Mononuclear cell (primary cell): ENCODE data around the gene TNIP1. TPM values are rescaled to one million over a fixed set of nuclear protein-coding genes. Genes with fewer than 3 reads are reported as not detected.

ENCODE experiments used
- H3K27me3 ChIP-seq: 2 replicates; pipeline ENCODE4 v1.6.0; 2011; ENCODE audit warnings: low read length, control low read depth; ENCODE audit not compliant: insufficient read depth
- H3K4me1 ChIP-seq: 2 replicates; pipeline ENCODE4 v1.5.1; 2011; ENCODE audit warnings: mild to moderate bottlenecking, low read length, control low read depth; ENCODE audit not compliant: insufficient read depth
- H3K4me3 ChIP-seq: 2 replicates; pipeline ENCODE4 v1.5.1; 2011; ENCODE audit warnings: mild to moderate bottlenecking, low read length, moderate library complexity
- H3K9me3 ChIP-seq: 2 replicates; pipeline ENCODE4 v1.5.1; 2011; ENCODE audit warnings: low read depth, mild to moderate bottlenecking, control low read depth, low read length
- total RNA-seq: library from RNA; depleted of rRNA; stranded (reverse); fragments of >200 nt; gene quantifications from one replicate; pipeline ENCODE4 v1.2.3, GENCODE V29; 2012

TNIP1 gene
- total RNA-seq, 1 donor = 222 TPM

DNA sequence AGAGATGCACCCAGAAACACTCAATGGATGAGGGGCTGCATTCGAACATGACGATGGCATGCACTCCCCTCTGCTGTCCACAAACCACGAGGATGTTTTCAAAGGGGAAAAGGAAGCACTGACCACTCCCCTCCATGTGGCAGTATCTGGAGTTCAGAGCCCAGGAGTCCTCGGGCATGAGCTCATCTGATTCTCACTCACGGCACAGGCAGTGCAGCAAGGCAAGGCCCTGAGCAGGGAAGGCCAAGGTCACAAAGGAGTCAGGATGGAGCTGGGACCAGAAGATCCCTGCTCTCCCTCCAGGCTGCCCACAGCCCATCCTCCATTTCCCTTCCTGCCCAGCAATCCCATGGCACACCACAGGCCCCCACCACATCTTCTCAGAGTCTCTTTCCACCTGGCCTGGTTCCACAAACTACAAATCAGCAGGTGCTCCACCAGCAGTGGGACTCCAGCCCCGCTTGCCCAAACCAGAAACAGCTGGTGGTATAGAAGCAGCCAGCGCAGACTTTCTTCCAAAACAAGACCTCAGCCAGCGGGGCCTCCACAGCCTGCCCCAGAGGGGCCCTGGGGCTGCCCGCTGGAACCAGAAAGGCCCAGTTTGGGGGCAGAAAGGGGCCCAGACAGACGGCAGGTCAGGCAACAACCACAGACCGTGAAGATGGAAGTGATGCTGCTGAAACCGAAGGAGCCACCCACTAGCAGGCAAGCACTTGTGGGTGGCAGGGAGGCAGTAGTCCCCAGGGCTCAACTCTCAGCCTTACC lies 12.2 kb downstream of the TNIP1 start:
- H3K4me1 ChIP-seq = peaks cover 57% of the 10 kb centered on the region
- H3K9me3 ChIP-seq = no peaks in the 10 kb centered on the region
- H3K4me3 ChIP-seq = no peak overlapping the region
- H3K27me3 ChIP-seq = no peaks in the 10 kb centered on the region

DNA sequence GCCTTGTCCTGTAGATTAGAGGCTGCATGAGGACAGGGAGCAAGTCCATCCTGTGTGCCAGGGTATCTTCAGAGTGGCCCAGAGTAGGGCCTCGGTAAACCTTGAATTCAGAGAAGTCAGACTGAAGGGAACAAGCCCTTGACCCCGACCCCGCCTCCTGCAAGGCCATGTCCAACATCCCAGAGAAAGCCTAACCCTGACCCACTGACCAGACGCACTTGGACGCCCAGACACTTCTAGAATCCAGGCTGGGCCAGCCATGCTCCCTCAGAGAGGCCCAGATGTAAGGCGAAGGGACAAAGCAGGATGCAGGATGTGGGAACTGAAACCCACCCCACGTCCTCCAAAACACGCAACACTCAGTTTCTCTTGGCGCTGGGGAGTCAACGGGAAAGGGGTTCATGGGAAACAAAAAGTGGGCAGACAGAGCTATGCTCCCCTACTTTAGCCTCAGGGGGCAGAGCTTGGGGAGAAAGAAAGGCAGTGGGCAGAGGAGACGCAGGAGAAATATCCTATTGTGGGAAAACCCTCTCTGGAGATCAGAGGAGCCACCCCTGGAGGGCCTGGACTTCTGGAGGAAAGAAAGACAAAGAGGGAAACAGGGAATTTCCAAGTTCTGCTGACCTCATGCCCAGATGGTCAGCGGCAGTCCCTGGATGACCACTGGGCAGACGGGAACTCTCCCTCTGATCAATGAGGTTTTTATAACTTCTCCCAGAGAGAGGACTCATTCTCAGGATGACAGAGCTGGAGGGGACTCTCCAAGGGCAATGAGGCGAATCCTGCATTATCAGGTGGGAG lies 13.0 kb downstream of the TNIP1 start:
- Histone ChIP-seq H3K9me3 (no peaks in the 10 kb centered on the region), H3K4me3 (no peak overlapping the region), H3K27me3 (no peaks in the 10 kb centered on the region), H3K4me1 (peaks cover 65% of the 10 kb centered on the region)

DNA sequence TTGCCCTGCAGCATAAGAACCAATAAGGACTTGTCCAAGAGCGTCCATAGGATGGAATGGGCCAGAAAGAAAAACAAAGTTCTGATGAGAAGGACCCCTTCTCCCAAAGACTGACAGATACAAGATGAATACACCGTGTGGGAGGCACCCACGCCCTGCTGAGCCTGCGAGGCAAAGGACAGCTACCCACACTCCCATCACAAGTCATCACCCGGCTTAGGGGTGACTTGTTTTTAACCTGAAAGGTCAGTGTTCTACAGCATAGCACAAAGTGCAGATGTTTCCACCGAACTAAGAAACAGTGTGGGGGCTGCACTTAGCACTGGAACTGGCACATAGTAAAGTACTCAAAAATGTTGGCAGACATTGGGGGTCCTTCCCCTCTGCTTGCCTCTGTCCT lies 13.9 kb downstream of the TNIP1 start:
- H3K9me3 ChIP-seq = no peaks in the 10 kb centered on the region
- H3K4me3 ChIP-seq = no peak overlapping the region
- no peaks in the 10 kb centered on the region for H3K27me3 ChIP-seq
- H3K4me1 ChIP-seq = peaks cover 74% of the 10 kb centered on the region

DNA sequence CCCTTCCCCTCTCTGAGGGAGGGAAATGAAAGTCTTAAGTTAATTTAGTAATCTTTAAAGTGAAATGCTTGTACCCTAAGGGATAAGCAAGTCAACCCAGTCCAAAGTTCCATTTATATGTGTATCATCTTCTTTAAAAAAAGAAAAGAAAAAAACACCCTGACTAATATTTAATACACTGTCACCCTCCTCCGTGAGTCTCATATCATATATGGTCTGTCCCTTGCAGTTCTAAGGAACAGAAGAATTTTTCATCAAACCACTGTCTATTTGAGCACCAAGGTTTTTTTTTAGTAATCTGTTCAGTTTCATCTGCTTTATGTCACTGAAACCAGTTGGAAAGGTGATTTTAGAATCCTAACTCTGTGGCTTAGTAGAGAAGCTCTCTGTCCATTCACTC lies 15.2 kb downstream of the TNIP1 start:
- H3K9me3 ChIP-seq = no peaks in the 10 kb centered on the region
- peaks cover 81% of the 10 kb centered on the region for H3K4me1 ChIP-seq
- no peak overlapping the region for H3K4me3 ChIP-seq
- H3K27me3 ChIP-seq = no peaks in the 10 kb centered on the region

DNA sequence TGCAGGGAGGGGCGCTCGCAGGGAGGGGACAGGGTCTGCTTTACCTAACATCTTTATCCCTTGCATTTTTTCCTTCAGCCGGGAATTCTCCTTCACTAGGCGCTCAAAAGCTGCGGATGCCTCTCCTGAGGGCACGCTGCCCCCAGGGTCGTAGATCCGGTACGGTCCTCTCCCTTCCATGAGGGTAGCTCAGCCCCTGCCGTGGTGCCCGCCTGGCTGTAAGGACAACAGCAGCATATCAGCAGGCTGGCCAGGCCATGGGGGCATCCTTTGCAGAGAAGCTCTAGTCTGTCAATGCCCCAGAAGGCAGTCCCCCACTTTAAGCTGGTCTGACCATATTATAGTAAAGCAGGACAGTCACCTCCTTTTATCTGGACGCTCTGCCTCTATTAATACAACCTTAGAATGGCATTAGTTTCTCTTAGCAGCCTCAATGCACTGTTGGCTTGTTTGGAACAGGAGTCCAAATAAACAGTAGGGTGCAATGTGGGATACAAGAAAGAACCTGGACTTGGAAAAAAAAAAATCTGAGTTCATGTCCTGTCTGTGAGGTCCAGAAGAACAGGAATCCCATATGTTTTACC lies 15.8 kb downstream of the TNIP1 start:
- Histone ChIP-seq H3K27me3 (no peaks in the 10 kb centered on the region), H3K4me3 (no peak overlapping the region), H3K4me1 (peaks cover 83% of the 10 kb centered on the region), H3K9me3 (no peaks in the 10 kb centered on the region)

DNA sequence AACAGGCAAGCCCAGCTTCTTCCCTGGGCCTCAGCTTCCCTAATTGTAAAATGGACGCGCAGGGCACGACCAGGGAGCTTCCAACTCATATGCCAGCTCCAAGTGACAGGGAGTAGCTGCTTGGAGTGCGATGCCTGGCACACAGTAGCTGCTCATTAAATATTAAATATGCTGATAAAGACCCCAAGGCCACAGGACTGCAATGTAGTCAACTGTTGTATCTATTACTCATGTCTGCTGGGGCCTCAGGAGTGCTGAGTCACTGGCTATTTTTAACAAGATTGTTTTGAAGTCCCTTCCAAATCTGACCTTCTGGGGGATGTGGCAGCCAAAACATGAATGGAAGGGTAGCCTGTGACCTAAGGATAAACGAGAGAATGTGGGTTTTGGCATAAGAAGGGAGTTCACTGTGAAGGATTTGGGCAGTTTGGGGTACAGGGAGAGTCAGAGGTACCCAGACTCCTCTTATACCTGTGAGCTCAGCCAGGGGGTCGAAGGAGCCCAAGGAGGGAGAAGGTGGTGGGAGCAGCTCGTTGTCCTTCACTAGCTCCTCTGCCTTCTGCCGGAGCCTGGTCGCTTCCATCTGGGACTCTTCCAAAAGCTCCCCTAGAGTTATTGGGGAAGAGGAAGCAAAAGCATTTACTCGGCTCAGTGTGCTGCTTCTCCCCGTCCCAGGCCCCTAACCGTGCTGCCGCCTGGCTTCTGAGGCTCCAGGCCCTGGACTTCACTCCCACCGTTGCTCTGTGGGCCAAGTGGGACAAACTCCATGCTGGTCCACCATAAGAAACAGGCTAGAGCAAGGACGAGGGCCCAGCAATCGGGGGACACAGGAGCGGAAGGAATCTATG lies 17.5 kb downstream of the TNIP1 start:
- H3K4me3 ChIP-seq = no peak overlapping the region
- no peaks in the 10 kb centered on the region for H3K9me3 ChIP-seq
- H3K27me3 ChIP-seq = no peaks in the 10 kb centered on the region
- H3K4me1 ChIP-seq = peaks cover 83% of the 10 kb centered on the region

DNA sequence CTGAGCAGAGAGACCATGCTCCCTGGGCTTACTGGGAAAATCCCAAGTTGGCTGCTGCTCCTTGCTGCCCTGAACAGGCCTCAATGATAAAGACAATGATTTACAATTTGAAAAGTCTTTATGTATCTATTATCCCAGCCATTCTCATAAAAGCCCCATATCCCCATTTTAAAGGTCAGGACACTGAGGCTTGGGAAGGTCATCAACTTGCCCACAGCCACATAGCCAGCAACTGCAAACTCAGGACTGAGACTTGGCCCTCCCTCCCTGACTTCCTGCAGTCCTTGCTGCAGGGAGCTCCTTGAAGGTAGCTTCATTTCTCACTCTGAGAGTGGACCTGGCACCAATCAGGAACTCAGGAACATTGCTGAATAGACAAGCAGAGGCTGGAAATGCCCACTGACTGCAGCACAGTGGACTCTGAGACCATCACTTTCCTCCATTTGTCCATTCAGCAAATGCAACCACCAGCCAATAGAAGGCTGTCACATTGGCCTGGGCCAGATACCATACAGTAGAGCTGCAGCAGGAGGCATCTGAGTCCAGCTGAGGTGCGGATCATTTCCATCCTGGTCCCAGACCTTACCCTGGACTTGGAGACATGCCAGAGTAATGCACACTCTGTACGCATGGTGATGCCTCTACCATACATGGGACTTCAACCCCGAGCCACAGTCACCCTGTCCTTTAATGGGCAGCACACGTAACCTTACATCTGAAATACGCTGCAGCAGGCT lies 18.3 kb downstream of the TNIP1 start:
- H3K27me3 ChIP-seq = no peaks in the 10 kb centered on the region
- peaks cover 83% of the 10 kb centered on the region for H3K4me1 ChIP-seq
- no peak overlapping the region for H3K4me3 ChIP-seq
- H3K9me3 ChIP-seq = no peaks in the 10 kb centered on the region

DNA sequence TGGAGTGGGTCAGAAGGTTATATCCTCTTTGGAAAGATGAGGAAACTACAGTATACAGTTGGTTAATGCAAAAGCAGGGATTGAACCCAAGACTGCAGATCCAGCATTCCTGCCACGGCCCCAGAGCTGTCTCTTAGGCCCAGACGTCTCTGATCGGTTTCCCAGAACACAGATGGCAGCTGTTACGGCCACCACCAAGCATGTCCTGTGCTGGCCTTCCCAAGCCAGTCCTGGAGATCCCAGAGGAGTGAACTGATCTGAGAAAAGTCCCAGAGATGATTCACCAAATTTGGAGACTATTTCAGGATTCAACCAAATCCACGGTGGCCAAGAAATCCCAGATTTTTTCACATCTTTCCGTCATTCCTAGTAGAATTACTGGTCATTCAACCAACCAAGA lies 20.1 kb downstream of the TNIP1 start:
- no peaks in the 10 kb centered on the region for H3K9me3 ChIP-seq
- no peaks in the 10 kb centered on the region for H3K27me3 ChIP-seq
- H3K4me1 ChIP-seq = peaks cover 91% of the 10 kb centered on the region
- no peak overlapping the region for H3K4me3 ChIP-seq

DNA sequence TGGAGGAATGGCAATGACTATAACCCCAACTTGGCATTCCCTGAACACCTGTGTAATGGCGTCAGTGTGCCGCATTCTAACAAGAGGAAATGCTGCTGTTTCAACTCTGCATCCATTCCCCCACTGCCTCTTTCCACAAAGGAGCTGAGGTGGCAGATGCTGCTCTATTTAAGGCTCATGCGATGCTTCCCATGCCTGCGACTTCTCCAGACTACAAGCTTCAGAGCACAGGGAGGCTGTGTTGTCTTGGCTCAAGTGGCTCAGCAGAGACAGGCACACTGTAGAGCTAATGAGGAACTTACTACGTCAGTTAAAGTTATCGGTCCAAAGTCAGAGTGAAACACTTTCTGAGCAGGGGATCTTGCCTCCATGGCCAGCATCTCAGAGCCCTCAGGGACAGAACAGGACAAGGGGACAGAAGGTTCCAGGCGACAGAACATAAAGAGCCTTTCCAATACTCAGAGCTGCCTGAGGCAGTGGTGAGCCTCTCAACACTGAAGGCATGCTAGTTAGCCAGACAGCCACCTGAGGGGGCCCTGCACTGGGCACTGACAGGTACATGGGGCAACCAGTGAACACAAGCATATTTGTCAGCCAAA lies 21.8 kb downstream of the TNIP1 start:
- no peaks in the 10 kb centered on the region for H3K9me3 ChIP-seq
- no peaks in the 10 kb centered on the region for H3K27me3 ChIP-seq
- no peak overlapping the region for H3K4me3 ChIP-seq
- H3K4me1 ChIP-seq = peaks cover 96% of the 10 kb centered on the region

DNA sequence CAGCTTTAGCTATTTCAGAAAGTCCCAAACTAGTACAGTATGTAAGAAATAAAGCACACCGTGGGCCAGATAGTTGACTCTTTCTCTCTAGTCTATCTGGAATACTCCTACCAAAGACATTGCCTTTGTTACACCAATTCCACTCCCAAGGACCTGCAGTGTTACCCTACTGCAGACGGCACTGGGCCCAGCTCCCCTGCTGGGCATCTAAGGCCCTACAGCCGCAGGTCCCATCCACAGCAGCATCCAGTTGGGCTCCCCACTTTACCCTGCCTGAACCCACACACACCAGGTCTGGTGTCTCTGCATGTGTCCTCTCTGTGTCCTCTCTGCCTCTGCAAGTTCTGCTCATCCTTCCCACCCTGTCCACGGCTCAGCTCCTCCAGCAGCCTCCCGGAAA lies 22.5 kb downstream of the TNIP1 start:
- no peaks in the 10 kb centered on the region for H3K27me3 ChIP-seq
- H3K9me3 ChIP-seq = no peaks in the 10 kb centered on the region
- no peak overlapping the region for H3K4me3 ChIP-seq
- peaks cover 96% of the 10 kb centered on the region for H3K4me1 ChIP-seq

DNA sequence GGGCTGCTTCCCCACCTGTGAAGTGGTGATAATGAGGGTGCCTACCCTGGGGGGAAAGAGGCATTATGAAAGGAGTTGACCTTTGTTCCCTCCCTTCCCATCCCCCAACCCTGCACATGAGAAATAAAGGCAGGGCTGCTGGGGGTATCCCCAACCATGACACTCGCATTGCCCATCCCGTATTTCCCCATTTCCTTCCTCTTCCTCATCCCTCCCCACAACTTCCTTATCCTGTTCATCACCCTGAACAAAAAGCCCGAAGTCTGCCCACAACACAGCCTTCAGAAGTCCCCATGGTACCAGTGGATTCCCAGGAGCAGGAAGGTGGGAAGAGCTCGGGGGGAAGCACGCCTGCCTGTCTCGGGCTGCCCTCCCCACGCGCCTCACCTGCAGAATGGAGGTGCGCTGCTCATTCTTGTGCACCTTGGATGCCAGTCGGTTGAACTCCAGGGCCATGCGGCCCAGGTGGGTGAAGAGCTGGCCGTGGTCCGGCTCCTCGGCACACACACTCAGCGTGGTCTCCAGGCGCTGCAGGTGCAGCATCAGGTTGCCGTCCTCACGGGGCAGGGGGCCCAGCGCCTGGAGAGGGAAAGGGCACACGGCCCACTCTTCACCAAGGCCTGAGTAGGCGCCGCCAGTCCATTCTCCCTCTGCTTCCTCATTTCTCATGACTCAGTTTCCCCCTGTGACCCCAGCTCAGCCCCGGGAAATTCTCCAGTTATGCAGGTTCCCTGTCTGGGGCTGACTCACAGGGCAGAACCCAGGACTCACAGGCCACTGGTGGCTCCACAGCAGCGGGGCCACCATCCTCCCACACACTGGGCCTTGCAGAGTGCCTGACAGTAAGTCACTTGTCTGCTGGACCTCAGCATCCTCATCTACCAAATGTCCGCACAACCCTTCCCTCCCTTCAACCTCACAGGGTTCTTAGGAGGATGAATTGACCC lies 24.2 kb downstream of the TNIP1 start:
- Histone ChIP-seq H3K4me1 (peaks cover 96% of the 10 kb centered on the region), H3K9me3 (no peaks in the 10 kb centered on the region), H3K4me3 (no peak overlapping the region), H3K27me3 (no peaks in the 10 kb centered on the region)

DNA sequence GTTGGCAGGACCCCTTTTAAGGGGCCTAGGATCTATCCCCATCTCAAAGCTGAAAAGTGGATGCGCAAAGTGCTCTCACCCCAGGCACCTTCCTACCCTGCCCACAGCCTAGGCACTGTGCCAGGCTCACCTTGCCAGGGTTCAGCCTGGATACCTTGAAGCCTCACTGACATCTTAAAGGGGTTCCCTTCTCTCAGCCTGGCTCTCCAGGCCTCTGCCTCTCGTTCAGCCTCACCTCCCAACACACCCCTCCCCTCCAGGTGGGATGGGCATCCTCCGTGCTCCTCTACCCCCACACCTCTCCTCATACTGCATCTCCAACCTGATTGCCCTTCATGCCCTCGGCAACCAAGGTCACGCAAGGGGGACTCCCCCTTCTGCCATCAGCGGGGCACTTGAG lies 25.5 kb downstream of the TNIP1 start:
- Histone ChIP-seq H3K9me3 (no peaks in the 10 kb centered on the region), H3K27me3 (no peaks in the 10 kb centered on the region), H3K4me3 (no peak overlapping the region), H3K4me1 (peaks cover 84% of the 10 kb centered on the region)

DNA sequence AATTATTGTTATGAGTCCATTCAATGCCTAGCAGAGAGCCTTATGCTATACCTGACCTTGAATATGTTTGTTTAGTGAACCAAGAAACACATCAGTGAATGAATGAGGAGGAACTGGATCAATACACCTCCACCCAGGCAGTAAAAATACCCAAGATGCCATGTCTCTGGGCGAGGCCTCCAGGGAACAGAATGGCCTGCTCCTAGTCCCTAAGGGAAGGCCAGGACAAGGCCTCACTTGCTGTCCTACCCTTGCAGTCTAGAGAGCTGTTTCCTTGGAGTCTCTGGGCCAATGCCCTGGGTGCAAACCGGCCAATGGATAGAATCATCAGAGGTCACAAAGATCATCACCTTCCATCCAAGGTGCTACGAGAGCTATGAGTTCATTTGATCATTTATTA lies 26.1 kb downstream of the TNIP1 start:
- no peak overlapping the region for H3K4me3 ChIP-seq
- H3K27me3 ChIP-seq = no peaks in the 10 kb centered on the region
- H3K4me1 ChIP-seq = peaks cover 77% of the 10 kb centered on the region
- H3K9me3 ChIP-seq = no peaks in the 10 kb centered on the region
